HG03378 (cell line): Measurements from ENCODE around the gene OR14A16.

Experiments used
- ATAC-seq: cut with Tn5 transposase; IDR thresholded peaks from one replicate; pipeline ENCODE4 v1.9.1; 2021; ENCODE audit warnings: mild to moderate bottlenecking, moderate library complexity; ENCODE audit not compliant: unreplicated experiment

Gene OR14A16, protein sequence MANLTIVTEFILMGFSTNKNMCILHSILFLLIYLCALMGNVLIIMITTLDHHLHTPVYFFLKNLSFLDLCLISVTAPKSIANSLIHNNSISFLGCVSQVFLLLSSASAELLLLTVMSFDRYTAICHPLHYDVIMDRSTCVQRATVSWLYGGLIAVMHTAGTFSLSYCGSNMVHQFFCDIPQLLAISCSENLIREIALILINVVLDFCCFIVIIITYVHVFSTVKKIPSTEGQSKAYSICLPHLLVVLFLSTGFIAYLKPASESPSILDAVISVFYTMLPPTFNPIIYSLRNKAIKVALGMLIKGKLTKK

DNA sequence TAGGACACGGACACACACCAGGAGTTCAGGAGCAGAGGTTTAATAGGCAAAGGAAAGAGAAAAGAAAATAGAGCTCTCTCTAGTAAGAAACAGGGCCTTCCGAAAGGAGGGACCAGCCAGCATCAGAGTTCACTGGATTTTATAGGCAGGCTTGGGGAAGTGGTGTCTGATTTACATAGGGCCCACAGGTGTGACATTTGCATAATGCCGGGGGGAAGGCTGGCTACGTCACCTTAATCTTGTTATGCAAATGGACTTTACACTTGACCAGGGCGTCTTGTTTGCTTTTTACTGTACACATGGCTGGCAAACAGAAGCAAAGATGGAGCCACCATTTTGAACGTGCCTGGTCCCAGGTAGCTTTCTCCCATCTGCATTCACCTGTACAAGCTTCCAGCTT, at the start of gene OR14A16:
TSS of gene OR14A16 (minus strand) at position 97 of the 400 bp plus-strand sequence. CDS start 8,390 bp downstream, outside the sequence.
- ATAC-seq = no peak

GRCh38 chr1:247865416-247865815, 41.5 kb upstream of the OR14A16 start:
- ATAC-seq = no peak

- no peak for ATAC-seq
Observed at GRCh38 chr1:247864644-247865043, 40.7 kb upstream of the OR14A16 start.

DNA sequence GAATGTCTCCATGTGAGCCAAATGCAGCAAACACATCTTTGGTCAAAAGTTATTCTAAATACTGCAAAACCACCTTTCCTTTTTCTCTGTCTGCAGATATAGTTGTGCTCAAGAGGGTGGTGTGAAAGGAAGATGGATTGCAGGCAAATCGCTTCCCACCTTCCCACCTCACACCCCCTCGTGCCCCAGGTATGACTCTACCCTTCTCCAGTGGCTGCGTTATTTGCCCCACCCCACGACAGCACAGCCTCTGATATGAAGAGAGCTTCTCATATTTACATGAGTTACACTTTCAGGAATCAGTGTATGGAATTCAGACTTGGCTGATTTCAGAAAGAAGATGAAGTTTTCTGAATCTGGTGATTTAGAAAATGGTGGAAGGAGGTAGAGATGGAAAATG, 38.8 kb upstream of the OR14A16 start:
- no peak for ATAC-seq

- ATAC-seq = no peak
Observed at GRCh38 chr1:247857985-247858619, 34.2 kb upstream of the OR14A16 start.

- ATAC-seq = no peak
Observed at GRCh38 chr1:247857069-247857984, 33.4 kb upstream of the OR14A16 start, which contains the start of gene TRIM58. TSS of gene TRIM58 (plus strand) at chr1:247857187. CDS start at chr1:247857247, 60 bp downstream.

- no peak for ATAC-seq
Observed at GRCh38 chr1:247855911-247856310, 32.0 kb upstream of the OR14A16 start.

DNA sequence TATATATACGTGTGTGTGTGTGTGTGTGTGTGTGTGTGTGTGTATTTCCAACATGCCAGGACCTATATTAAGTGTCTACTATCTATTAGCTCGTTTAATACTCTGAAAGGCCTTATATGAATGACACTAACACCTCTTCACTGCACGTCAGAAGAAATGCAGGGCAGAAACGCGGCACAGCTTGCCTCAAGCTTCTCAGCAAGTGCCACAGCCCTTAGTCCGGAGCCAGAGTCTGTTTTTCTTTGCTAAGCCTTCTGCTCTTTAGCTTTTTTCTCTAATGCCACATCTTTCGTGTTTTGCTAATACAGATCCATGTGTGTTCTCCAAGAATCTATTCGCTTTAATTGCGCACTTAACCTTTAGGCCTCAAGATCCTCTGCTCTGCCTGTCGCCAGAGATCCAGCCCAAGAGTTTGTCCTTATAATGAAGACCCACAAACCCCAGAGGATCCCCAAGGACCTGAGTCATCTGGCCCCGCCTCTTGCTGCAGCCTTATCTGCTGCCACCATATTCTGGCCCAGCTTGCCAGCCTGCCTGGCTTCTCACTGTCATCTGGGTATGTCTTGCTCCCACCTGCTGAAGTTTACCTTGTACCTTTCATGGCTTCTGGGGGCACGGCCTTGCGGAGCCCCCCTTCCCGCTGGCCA, 31.1 kb upstream of the OR14A16 start:
- ATAC-seq = no peak

GRCh38 chr1:247849616-247850015, 25.7 kb upstream of the OR14A16 start:
- no peak for ATAC-seq

GRCh38 chr1:247848346-247848745, 24.4 kb upstream of the OR14A16 start:
- no peak for ATAC-seq

GRCh38 chr1:247845693-247846017, 21.7 kb upstream of the OR14A16 start:
- no peak for ATAC-seq

DNA sequence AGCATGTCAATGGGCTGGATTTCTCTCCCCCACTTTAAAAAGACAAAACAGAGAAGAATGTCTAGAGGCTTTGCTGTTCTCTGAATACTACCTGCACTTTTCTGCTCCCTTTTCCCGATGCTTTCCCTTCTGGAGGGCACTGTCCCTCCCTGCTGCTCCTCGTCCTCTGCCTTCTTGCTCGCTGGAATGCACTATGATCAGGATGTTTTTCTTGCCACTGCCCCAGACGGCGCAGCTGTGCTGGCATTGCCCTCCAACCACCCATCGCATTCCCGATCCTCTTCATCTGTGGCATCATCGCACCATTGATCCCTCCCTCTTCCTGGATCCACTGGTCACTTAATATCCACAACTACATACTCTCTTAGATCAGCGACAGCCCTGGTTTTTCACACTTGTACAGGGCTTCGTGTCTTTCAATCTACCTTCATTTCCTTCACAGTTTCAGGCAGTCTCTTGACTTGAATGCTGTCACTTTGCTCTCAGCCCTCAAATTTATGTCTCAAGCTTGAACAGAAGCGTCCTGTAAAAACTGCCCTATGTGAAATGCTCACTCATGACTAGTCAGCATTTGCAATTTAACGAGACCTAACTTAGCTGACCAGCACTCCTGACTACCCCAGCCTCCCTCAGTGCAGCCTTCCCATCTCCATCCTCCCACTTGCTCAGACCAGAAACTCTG, 21.2 kb upstream of the OR14A16 start:
- ATAC-seq = no peak

DNA sequence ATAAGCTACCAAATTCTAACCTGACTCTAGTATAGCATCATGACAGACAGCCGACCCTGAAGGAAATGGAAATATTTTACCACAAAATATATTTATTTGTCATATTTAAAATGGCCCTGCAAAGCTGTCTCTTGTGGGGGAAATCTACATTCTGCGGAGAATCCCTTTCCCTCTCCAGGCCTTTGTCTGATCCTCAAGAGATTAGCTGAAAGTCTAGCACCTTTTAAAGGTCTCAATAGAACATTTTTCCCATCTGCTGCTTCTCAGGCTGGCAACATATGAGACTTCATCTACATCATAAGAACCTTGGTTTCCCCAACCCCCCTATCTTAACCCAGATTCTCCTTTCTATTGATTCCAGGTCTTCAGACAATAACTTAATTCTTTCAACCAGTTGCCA, 19.5 kb upstream of the OR14A16 start:
- ATAC-seq = no peak

GRCh38 chr1:247841796-247842195, 17.9 kb upstream of the OR14A16 start, which contains the start of gene OR11L1:
TSS of gene OR11L1 (minus strand) at chr1:247841896. CDS start at chr1:247841896, 0 bp downstream.
- ATAC-seq = no peak

DNA sequence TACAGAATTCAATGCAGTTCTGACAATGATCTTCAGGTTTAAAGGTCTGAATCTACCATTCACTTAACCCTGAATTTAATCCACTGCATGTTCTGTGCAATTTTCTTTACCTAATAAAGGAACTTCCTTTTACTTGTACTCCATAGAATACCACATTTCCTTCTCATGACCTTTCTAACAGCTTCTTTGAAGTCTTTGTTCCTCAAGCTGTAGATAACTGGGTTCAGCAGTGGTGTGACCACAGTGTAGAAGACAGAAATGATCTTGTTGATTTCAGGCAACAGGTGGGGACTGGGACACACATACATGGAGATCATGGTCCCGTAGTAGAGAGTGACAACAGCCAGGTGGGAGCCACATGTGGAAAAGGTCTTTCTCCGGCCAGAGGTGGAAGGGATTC, 16.9 kb upstream of the OR14A16 start:
- ATAC-seq = no peak

DNA sequence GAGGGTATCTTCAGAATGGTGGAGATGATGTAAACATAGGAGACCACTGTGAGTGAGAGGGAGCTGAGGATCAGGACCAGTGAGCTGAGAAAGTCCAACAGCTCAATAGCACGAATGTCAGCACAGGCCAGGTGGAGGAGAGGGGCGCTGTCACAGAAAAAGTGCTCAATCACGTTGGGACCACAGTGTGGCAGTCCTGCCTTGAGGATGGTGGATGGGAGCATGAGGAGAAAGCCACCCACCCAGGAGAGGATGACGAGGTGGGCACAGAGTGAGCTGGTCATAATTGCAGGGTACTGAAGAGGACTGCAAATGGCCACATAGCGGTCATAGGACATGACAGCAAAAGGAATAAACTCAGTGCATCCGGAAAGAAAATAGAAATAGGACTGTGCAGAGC, 9.7 kb upstream of the OR14A16 start:
- no peak for ATAC-seq

GRCh38 chr1:247829656-247830055, 5.7 kb upstream of the OR14A16 start:
- ATAC-seq = no peak

- no peak for ATAC-seq
Observed at GRCh38 chr1:247825362-247825761, 1.4 kb upstream of the OR14A16 start.

DNA sequence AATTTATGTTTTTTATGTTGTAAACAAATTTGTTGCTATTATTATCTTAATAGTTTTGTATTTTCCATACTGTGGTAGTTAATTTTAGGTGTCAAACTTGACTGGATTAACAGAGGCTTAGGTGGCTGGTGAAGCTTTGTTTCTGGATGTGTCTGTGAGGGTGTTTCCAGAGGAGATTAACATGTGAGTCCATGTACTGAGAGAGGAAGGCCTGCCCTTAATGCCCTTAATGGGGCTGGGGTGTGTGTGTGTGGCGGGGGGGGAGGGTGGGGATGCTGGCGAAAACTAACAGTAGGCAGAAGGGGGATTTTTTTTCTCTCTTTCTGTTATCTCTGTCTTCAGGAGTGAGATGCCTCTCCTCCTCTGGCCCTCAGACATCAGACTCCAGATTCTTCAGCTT, 1.9 kb downstream of the OR14A16 start:
- no peak for ATAC-seq

DNA sequence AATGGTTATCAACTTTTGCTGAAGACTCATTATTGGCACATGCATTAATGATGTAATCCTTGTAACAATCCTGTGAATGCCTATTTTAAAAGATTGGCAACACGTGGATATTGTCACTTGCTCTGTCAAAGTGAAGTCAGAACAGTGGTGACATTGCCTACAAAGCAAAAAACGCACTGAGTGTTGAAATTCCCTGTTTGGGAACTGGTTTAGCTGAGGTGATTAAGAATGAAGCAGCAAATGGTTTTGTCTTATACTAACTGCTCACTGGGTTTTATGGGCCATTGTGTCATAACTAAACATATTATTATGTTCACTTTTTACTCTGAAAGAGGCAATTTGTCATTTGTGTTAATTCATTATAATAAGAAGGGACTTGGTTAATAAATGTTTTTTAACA, 11.3 kb downstream of the OR14A16 start:
- no peak for ATAC-seq
